Measurements from ENCODE around the gene SERPIND1.

DNA sequence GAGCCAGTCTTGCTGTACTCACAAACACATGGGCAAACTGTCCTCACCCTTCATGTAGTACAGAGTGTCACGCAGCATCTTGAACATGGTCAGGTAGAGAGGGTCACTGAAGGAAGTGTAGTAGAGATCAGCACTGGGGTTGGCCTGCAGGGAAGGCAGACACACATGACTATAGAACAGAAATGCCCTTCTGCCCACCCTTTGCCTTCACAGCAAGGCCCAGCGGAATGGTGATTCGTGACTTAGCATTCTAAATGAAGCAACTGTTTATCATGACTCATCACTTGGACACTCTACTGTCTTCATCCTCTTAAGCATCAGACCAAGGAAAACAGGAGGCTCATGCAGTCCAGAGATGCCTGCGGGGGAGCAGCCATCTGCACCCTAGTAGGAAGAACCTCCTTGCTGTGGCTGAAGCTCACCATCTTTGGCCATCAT lies 33.4 kb downstream of the SERPIND1 start:
- TF ChIP-seq, protein P1, sequence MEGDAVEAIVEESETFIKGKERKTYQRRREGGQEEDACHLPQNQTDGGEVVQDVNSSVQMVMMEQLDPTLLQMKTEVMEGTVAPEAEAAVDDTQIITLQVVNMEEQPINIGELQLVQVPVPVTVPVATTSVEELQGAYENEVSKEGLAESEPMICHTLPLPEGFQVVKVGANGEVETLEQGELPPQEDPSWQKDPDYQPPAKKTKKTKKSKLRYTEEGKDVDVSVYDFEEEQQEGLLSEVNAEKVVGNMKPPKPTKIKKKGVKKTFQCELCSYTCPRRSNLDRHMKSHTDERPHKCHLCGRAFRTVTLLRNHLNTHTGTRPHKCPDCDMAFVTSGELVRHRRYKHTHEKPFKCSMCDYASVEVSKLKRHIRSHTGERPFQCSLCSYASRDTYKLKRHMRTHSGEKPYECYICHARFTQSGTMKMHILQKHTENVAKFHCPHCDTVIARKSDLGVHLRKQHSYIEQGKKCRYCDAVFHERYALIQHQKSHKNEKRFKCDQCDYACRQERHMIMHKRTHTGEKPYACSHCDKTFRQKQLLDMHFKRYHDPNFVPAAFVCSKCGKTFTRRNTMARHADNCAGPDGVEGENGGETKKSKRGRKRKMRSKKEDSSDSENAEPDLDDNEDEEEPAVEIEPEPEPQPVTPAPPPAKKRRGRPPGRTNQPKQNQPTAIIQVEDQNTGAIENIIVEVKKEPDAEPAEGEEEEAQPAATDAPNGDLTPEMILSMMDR (IDR thresholded peaks at IDR 0.05): no peak
- TF ChIP-seq POLR2AphosphoS5 (IDR thresholded peaks at IDR 0.05) (no peak), POLR2A (IDR thresholded peaks at IDR 0.05) (no peak)

Measured in breast epithelium (tissue), 3 donors.